Activated B cell treated with CpG ODN at 0.5 μM for 24 hours (primary cell): Measurements from ENCODE around the gene ADAM17. TPM values are rescaled to one million over a fixed set of nuclear protein-coding genes. Genes with fewer than 3 reads are reported as not detected.

ENCODE experiments used
- ATAC-seq: fragments of 200-7000 bp; cut with Tn5 transposase; one replicate; pipeline ENCODE4 v1.10.0; 2021; ENCODE audit warnings: low read depth, mild to moderate bottlenecking, moderate library complexity
- CTCF ChIA-PET: fragments of 350-600 bp; sonication (Branson Sonifier 250); formaldehyde crosslinking; loops from one replicate; lab custom pipeline; 2021; ENCODE audit warnings: antibody characterized with exemption; lab: Charles Lee
- POLR2A ChIA-PET: fragments of 350-600 bp; sonication (Branson Sonifier 250); formaldehyde crosslinking; loops from one replicate; lab custom pipeline; 2021; ENCODE audit warnings: antibody characterized with exemption; lab: Charles Lee
- DNase-seq: peaks from one replicate; pipeline ENCODE4 v3.0.0; 2022
- H3K27ac Mint-ChIP-seq: one replicate; pipeline ENCODE4 v1.8.0; 2020; ENCODE audit warnings: mixed read lengths
- H3K27me3 Mint-ChIP-seq: one replicate; pipeline ENCODE4 v1.8.0; 2021; ENCODE audit warnings: mixed read lengths
- H3K36me3 Mint-ChIP-seq: one replicate; pipeline ENCODE4 v1.8.0; 2021; ENCODE audit warnings: low read depth, mixed read lengths
- H3K4me1 Mint-ChIP-seq: one replicate; pipeline ENCODE4 v1.8.0; 2021; ENCODE audit warnings: mixed read lengths
- H3K4me3 Mint-ChIP-seq: one replicate; pipeline ENCODE4 v1.8.0; 2020; ENCODE audit warnings: mild to moderate bottlenecking, mixed read lengths
- H3K9me3 Mint-ChIP-seq: one replicate; pipeline ENCODE4 v1.8.0; 2020; ENCODE audit warnings: mixed read lengths
- CTCF ChIP-seq: fragments of 200-600 bp; IDR thresholded peaks from one replicate; pipeline ENCODE4 v1.8.0; 2022; ENCODE audit warnings: antibody characterized with exemption, mild to moderate bottlenecking
- intact Hi-C: fragments of 100-400 bp; cut with micrococcal nuclease; formaldehyde crosslinking; loops from one replicate; pipeline ENCODE4 v1.15.1; 2024
- total RNA-seq: library from RNA; stranded (reverse); gene quantifications from 2 replicates; pipeline ENCODE4 v1.2.3, GENCODE V29; 2022

ADAM17 gene
- total RNA-seq, 1 donor from 2014 or later = 39.5 TPM

- H3K36me3 Mint-ChIP-seq = peaks cover 83% of the 10 kb centered on the region
- POLR2A ChIA-PET = no interaction called here
Measured at GRCh38 chr2:9498210-9498609, 57.4 kb downstream of the ADAM17 start.

GRCh38 chr2:9497017-9497416 is 58.6 kb downstream of the ADAM17 start:
- CTCF ChIA-PET = no interaction called here

More at GRCh38 chr2:9498210-9498609, 57.4 kb downstream of the ADAM17 start:
- no peak for ATAC-seq
- no peak for TF ChIP-seq CTCF
- Mint-ChIP-seq H3K27ac (no peak overlapping the region), H3K27me3 (no peaks in the 10 kb centered on the region), H3K4me1 (no peaks in the 10 kb centered on the region), H3K9me3 (no peaks in the 10 kb centered on the region), H3K4me3 (no peak overlapping the region)
- no peak for DNase-seq
- intact Hi-C loops = no loop called here
- CTCF ChIA-PET = no interaction called here

GRCh38 chr2:9494081-9494480 is 61.5 kb downstream of the ADAM17 start:
- ChIA-PET CTCF (no interaction called here), POLR2A (interaction anchor here (0.6 to 0.9 kb wide), 2 partner anchors 9 to 62 kb away, joined by 3 to 5 read pairs; partner anchors contain the start of gene ADAM17)
- ATAC-seq (no peak), DNase-seq (no peak)
- H3K27me3 Mint-ChIP-seq = no peaks in the 10 kb centered on the region
- intact Hi-C loops = no loop called here
- H3K4me1 Mint-ChIP-seq = no peaks in the 10 kb centered on the region
- H3K36me3 Mint-ChIP-seq = peaks cover 86% of the 10 kb centered on the region
- no peaks in the 10 kb centered on the region for H3K9me3 Mint-ChIP-seq
- no peak overlapping the region for H3K4me3 Mint-ChIP-seq
- no peak for TF ChIP-seq CTCF
- H3K27ac Mint-ChIP-seq = no peak overlapping the region

More at GRCh38 chr2:9497017-9497416, 58.6 kb downstream of the ADAM17 start:
- no peaks in the 10 kb centered on the region for H3K4me1 Mint-ChIP-seq
- peak overlapping the region; percentile 24 for H3K27ac Mint-ChIP-seq
- TF ChIP-seq CTCF = no peak
- intact Hi-C loops = no loop called here
- POLR2A ChIA-PET = no interaction called here
- no peak for ATAC-seq
- peaks cover 83% of the 10 kb centered on the region for H3K36me3 Mint-ChIP-seq
- DNase-seq = no peak
- no peak overlapping the region for H3K4me3 Mint-ChIP-seq
- H3K9me3 Mint-ChIP-seq = no peaks in the 10 kb centered on the region
- no peaks in the 10 kb centered on the region for H3K27me3 Mint-ChIP-seq

- DNase-seq = no peak
- CTCF ChIA-PET = no interaction called here
- ATAC-seq = no peak
- no peak for TF ChIP-seq CTCF
- Mint-ChIP-seq H3K4me3 (no peak overlapping the region), H3K4me1 (no peaks in the 10 kb centered on the region), H3K36me3 (peaks cover 86% of the 10 kb centered on the region), H3K27ac (no peak overlapping the region), H3K9me3 (no peaks in the 10 kb centered on the region), H3K27me3 (no peaks in the 10 kb centered on the region)
- POLR2A ChIA-PET = interaction anchor here (0.6 to 0.9 kb wide), 2 partner anchors 9 to 63 kb away, joined by 3 to 5 read pairs; partner anchors contain the start of gene ADAM17
- intact Hi-C loops = no loop called here
Measured at GRCh38 chr2:9493478-9493877, 62.2 kb downstream of the ADAM17 start.

- intact Hi-C loops = no loop called here
- CTCF ChIA-PET = no interaction called here
- Mint-ChIP-seq H3K36me3 (peaks cover 86% of the 10 kb centered on the region), H3K4me3 (no peak overlapping the region), H3K27me3 (no peaks in the 10 kb centered on the region), H3K4me1 (no peaks in the 10 kb centered on the region), H3K9me3 (no peaks in the 10 kb centered on the region), H3K27ac (peak overlapping the region; percentile 15)
- DNase-seq (no peak), ATAC-seq (no peak)
- no peak for TF ChIP-seq CTCF
- POLR2A ChIA-PET = no interaction called here
Measured at GRCh38 chr2:9492927-9493326, 62.7 kb downstream of the ADAM17 start.
